Calu3 (cell line): ENCODE data around the gene CLIC1. TPM values are rescaled to one million over a fixed set of nuclear protein-coding genes. Genes with fewer than 3 reads are reported as not detected.

Source experiments
- BruUV-seq: library from RNA; stranded (reverse); fragments of 400-500 nt; replicated peaks from 2 replicates; lab custom pipeline; 2021; lab: Mats Ljungman, UMichigan
- CTCF ChIA-PET: fragments of 300-600 bp; sonication (Branson Sonifier 250); formaldehyde crosslinking; loops from one replicate; lab custom pipeline; 2022; ENCODE audit warnings: antibody characterized with exemption; lab: Charles Lee
- DNase-seq: peaks from one replicate; pipeline ENCODE4 v3.0.0; 2022
- H3K27ac Mint-ChIP-seq: one replicate; pipeline ENCODE4 v1.8.0; 2022; ENCODE audit warnings: mixed read lengths; ENCODE audit not compliant: unreplicated experiment
- H3K27me3 Mint-ChIP-seq: one replicate; pipeline ENCODE4 v1.8.0; 2022; ENCODE audit warnings: mixed read lengths; ENCODE audit not compliant: unreplicated experiment
- H3K36me3 Mint-ChIP-seq: one replicate; pipeline ENCODE4 v1.8.0; 2022; ENCODE audit warnings: mild to moderate bottlenecking, moderate library complexity, mixed read lengths; ENCODE audit not compliant: insufficient read depth, unreplicated experiment
- H3K4me1 Mint-ChIP-seq: one replicate; pipeline ENCODE4 v1.8.0; 2022; ENCODE audit warnings: mild to moderate bottlenecking, low read depth, mixed read lengths; ENCODE audit not compliant: unreplicated experiment
- H3K4me3 Mint-ChIP-seq: one replicate; pipeline ENCODE4 v1.8.0; 2022; ENCODE audit warnings: mild to moderate bottlenecking, low read depth, moderate library complexity, mixed read lengths; ENCODE audit not compliant: unreplicated experiment
- H3K9me3 Mint-ChIP-seq: one replicate; pipeline ENCODE4 v1.8.0; 2022; ENCODE audit warnings: low read depth, mixed read lengths; ENCODE audit not compliant: unreplicated experiment
- intact Hi-C: fragments of 100-400 bp; cut with micrococcal nuclease; formaldehyde crosslinking; loops from one replicate; pipeline ENCODE4 v1.10.0; 2022; ENCODE audit not compliant: unreplicated experiment
- total RNA-seq: library from RNA; stranded (reverse); gene quantifications from 2 replicates; pipeline ENCODE4 v1.2.3, GENCODE V29; 2022
- TF ChIP-seq, protein P1 (sequence below): fragments of 200-600 bp; IDR thresholded peaks from one replicate; pipeline ENCODE4 v1.8.0; 2022; ENCODE audit warnings: antibody characterized with exemption; ENCODE audit not compliant: unreplicated experiment

The CLIC1 gene
- total RNA-seq, 1 experiment from 2014 or later: 943 TPM

DNA sequence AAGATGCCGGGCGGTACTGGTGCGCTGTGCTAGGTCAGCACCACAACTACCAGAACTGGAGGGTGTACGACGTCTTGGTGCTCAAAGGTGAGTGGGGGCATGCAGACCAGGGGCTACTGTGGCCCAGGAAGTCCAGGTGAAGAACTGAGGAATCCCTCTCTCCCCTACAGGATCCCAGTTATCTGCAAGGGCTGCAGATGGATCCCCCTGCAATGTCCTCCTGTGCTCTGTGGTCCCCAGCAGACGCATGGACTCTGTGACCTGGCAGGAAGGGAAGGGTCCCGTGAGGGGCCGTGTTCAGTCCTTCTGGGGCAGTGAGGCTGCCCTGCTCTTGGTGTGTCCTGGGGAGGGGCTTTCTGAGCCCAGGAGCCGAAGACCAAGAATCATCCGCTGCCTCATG, 28.6 kb downstream of the CLIC1 start:
- Mint-ChIP-seq H3K36me3 (peaks cover 12% of the 10 kb centered on the region), H3K9me3 (no peaks in the 10 kb centered on the region), H3K27me3 (peaks cover 7% of the 10 kb centered on the region), H3K27ac (no peak overlapping the region), H3K4me3 (no peak overlapping the region), H3K4me1 (peaks cover 30% of the 10 kb centered on the region)
- TF ChIP-seq, protein P1, sequence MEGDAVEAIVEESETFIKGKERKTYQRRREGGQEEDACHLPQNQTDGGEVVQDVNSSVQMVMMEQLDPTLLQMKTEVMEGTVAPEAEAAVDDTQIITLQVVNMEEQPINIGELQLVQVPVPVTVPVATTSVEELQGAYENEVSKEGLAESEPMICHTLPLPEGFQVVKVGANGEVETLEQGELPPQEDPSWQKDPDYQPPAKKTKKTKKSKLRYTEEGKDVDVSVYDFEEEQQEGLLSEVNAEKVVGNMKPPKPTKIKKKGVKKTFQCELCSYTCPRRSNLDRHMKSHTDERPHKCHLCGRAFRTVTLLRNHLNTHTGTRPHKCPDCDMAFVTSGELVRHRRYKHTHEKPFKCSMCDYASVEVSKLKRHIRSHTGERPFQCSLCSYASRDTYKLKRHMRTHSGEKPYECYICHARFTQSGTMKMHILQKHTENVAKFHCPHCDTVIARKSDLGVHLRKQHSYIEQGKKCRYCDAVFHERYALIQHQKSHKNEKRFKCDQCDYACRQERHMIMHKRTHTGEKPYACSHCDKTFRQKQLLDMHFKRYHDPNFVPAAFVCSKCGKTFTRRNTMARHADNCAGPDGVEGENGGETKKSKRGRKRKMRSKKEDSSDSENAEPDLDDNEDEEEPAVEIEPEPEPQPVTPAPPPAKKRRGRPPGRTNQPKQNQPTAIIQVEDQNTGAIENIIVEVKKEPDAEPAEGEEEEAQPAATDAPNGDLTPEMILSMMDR: no peak
- DNase-seq: no peak
- no TSS peak for BruUV-seq
- CTCF ChIA-PET: no interaction called here
- intact Hi-C loops: no loop called here

DNA sequence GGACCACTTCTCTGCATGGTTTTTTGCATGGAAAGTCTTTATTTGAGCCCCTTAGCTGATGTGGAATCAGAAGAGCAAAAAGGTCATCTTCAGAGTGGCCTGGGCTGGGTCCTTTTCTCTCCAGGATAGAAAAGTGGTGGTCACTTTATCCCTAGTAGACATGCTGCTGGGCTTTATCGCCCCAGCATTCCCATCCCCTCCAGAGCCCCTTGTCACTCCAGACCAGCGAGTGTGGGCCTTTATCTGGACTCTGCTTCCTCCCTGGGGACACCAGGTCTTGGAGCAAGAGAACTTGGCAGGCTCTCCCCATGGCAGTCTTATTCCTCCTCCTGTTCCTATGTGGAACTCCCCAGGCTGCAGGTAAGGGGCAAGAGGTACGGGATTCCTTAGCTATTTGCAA, 29.7 kb downstream of the CLIC1 start, which contains the start of gene LY6G6F:
Gene LY6G6F, plus strand, starts transcription at position 268 of the 400 bp plus-strand sequence. Its CDS starts 41 bp downstream, at position 309.
- intact Hi-C loops: no loop called here
- CTCF ChIA-PET: interaction anchor here (0.7 to 1.2 kb wide), 2 partner anchors 68 to 81 kb away, joined by 3 read pairs; no protein-coding TSS in a partner anchor
- BruUV-seq: no TSS peak
- H3K27me3 Mint-ChIP-seq: no peaks in the 10 kb centered on the region
- H3K9me3 Mint-ChIP-seq: no peaks in the 10 kb centered on the region
- DNase-seq: no peak
- H3K36me3 Mint-ChIP-seq: peaks cover 17% of the 10 kb centered on the region
- TF ChIP-seq, protein P1: no peak
- H3K4me3 Mint-ChIP-seq: no peak within 1 kb of the TSS
- H3K4me1 Mint-ChIP-seq: peaks cover 19% of the 10 kb centered on the region
- H3K27ac Mint-ChIP-seq: no peak within 1 kb of the TSS

DNA sequence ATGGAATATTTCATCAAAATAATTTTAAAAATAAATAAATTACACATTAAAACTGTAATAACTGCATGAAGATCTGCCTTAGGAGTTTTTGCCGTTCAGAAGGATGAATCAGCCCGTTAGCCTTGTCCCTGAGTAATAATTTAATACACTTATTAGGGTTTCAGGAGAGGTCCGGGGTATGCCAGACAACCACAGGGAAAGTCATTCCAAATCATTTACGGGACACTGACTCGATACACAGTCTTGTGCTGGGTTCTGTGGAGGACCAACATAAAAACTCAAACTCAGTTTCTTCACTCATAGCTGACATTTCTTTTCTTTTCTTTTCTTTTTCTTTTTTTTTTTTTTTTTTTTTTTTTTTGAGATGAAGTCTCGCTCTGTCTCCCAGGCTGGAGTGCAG, 30.4 kb downstream of the CLIC1 start:
- peaks cover 17% of the 10 kb centered on the region for H3K36me3 Mint-ChIP-seq
- H3K27me3 Mint-ChIP-seq: no peaks in the 10 kb centered on the region
- H3K9me3 Mint-ChIP-seq: no peaks in the 10 kb centered on the region
- no peak overlapping the region for H3K27ac Mint-ChIP-seq
- no peak overlapping the region for H3K4me3 Mint-ChIP-seq
- TF ChIP-seq, protein P1: no peak
- no TSS peak for BruUV-seq
- CTCF ChIA-PET: interaction anchor here (0.7 kb wide), 1 partner anchor 81 kb away, joined by 3 read pairs; no protein-coding TSS in a partner anchor
- intact Hi-C loops: no loop called here
- H3K4me1 Mint-ChIP-seq: peaks cover 13% of the 10 kb centered on the region
- DNase-seq: no peak

DNA sequence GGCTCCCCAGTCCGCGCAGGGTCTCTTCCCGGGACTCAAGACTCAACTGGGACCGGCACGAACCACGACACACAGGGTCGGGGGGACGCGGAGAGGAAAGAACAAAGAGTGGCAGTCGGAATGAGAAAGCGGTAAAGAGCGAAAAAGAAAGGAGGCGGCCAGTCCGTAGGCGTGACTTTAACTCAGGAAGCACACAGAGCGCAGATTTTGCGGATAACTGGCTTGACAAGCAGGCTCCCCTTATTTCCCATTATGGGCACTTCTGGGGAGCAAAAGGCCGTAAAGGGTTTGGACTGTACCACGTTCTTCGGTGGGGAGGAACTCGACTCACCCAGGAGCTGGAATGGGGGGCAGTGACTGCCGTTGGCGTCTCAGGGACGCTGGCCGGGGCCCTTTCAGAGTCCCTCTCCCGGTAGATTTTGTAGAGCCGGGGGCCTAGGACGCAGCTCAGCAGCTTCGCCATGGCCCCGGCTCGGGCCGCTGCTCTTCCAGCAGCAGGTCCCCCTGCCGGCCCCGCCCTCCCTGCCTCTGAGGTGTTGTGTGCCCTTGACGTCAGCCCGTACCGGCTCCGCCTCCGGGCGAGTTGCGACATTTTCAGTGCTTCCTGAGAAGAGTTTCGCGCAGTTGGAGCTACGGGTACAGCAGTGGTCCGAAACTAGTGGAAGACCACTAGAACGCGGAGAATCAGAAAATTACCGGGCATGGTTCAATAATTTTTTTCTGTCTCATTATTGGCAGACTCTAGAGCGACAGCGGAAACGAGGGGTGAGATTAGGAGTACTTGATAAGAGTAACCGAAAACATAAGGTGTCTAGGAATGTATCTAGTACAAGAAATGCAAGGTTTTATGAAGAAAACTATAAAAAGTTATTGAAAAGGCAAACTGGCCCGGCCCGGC, 33.3 kb downstream of the CLIC1 start, which contains the start of gene ABHD16A:
Gene ABHD16A, minus strand, starts transcription at position 506 of the 898 bp plus-strand sequence. Its CDS starts 43 bp downstream, at position 463.
- peak within 1 kb of the TSS; percentile 66 for H3K27ac Mint-ChIP-seq
- H3K9me3 Mint-ChIP-seq: no peaks in the 10 kb centered on the region
- CTCF ChIA-PET: interaction anchor here (0.6 to 1.8 kb wide), 18 partner anchors 8 to 1536 kb away, joined by 3 to 14 read pairs (median 4); partner anchors contain the start of genes ATP6V1G2, CLIC1, DDAH2 and HSPA1A
- no peaks in the 10 kb centered on the region for H3K27me3 Mint-ChIP-seq
- peak; percentile 100 for DNase-seq
- H3K4me3 Mint-ChIP-seq: peak within 1 kb of the TSS; percentile 77
- intact Hi-C loops: loop anchor here (5.0 kb wide), 1 partner anchor 34 kb away; the partner anchor contains the start of gene CLIC1
- BruUV-seq: TSS peak; percentile 91
- peaks cover 7% of the 10 kb centered on the region for H3K4me1 Mint-ChIP-seq
- H3K36me3 Mint-ChIP-seq: peaks cover 17% of the 10 kb centered on the region
- TF ChIP-seq, protein P1: peak; percentile 39
